GM12892 (cell line): ENCODE measurements around the gene MYO18B.

Experiments used
- POLR2A ChIP-seq: IDR thresholded peaks from 2 replicates; pipeline ENCODE4 v1.6.1; 2011; ENCODE audit warnings: low read depth, low read length, control low read depth
- POLR2AphosphoS5 ChIP-seq: IDR thresholded peaks from 2 replicates; pipeline ENCODE4 v1.6.1; 2011; ENCODE audit warnings: low read depth, low read length, control low read depth
- TAF1 ChIP-seq: IDR thresholded peaks from 2 replicates; pipeline ENCODE4 v1.6.1; 2011; ENCODE audit warnings: low read depth, mild to moderate bottlenecking, control low read depth, low read length, borderline replicate concordance

GRCh38 chr22:25716637-25717036 lies 25.4 kb upstream of the MYO18B start:
- TF ChIP-seq TAF1 (no peak), POLR2A (no peak), POLR2AphosphoS5 (no peak)
